ENCODE measurements around the gene FADS3. TPM values are rescaled to one million over a fixed set of nuclear protein-coding genes. Genes with fewer than 3 reads are reported as not detected.

FADS3 gene
- total RNA-seq, 1 experiment from 2014 or later, result 22.6 TPM

DNA sequence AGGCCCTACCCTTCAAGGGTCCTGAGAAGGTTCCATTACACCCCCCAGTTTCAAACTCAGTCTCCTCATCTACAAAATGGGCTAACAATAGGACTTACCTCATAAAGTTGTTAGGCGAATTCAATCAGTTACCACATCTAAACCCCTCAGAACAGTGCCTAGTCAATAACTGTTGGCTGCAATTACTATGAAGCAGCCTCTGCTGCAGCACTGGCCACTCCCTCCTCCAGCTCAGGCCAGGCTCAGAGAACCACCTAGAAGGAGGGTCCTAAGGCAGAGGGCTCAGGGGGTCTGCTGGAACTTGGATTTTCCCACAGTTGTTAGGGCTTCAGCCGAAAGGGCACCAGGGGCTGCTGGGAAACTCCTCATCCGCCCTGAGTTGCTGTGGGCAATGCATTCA, 4.7 kb downstream of the FADS3 start:
- ChIA-PET POLR2A (no interaction called here), CTCF (no interaction called here)
- no peak for ATAC-seq
- intact Hi-C loops (cut with micrococcal nuclease; ENCODE audit: unreplicated experiment) (no loop called here), in situ Hi-C loops (cut with HindIII; ENCODE audit: low pct_unique_long_range_greater_than_20kb, low sequenced_read_pairs) (no loop called here)
- Histone ChIP-seq H3K4me3 (ENCODE audit: low read depth in 2 of 2, low read length in 2 of 2) (no peak overlapping the region), H3K27me3 (ENCODE audit: control insufficient read depth, insufficient read depth, low read length) (no peaks in the 10 kb centered on the region), H3K36me3 (ENCODE audit: control insufficient read depth, insufficient read depth, low read length) (no peaks in the 10 kb centered on the region), H3K27ac (ENCODE audit: low read length) (no peak overlapping the region), H3K9me3 (ENCODE audit: control insufficient read depth, insufficient read depth, low read depth, low read length) (no peaks in the 10 kb centered on the region), H3K4me1 (ENCODE audit: control insufficient read depth, insufficient read depth, low read length) (peaks cover 8% of the 10 kb centered on the region)
- TF ChIP-seq, protein P1, sequence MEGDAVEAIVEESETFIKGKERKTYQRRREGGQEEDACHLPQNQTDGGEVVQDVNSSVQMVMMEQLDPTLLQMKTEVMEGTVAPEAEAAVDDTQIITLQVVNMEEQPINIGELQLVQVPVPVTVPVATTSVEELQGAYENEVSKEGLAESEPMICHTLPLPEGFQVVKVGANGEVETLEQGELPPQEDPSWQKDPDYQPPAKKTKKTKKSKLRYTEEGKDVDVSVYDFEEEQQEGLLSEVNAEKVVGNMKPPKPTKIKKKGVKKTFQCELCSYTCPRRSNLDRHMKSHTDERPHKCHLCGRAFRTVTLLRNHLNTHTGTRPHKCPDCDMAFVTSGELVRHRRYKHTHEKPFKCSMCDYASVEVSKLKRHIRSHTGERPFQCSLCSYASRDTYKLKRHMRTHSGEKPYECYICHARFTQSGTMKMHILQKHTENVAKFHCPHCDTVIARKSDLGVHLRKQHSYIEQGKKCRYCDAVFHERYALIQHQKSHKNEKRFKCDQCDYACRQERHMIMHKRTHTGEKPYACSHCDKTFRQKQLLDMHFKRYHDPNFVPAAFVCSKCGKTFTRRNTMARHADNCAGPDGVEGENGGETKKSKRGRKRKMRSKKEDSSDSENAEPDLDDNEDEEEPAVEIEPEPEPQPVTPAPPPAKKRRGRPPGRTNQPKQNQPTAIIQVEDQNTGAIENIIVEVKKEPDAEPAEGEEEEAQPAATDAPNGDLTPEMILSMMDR (IDR thresholded peaks at IDR 0.05), result no peak
- TF ChIP-seq TCF7L2 (IDR thresholded peaks at IDR 0.05; ENCODE audit: low read depth, low read length) (no peak), SIN3A (IDR thresholded peaks at IDR 0.05; ENCODE audit: borderline replicate concordance, insufficient read depth, low read depth, low read length) (no peak), POLR2AphosphoS5 (IDR thresholded peaks at IDR 0.05; ENCODE audit: low read depth, low read length) (no peak)
- TF ChIP-seq, protein P2, sequence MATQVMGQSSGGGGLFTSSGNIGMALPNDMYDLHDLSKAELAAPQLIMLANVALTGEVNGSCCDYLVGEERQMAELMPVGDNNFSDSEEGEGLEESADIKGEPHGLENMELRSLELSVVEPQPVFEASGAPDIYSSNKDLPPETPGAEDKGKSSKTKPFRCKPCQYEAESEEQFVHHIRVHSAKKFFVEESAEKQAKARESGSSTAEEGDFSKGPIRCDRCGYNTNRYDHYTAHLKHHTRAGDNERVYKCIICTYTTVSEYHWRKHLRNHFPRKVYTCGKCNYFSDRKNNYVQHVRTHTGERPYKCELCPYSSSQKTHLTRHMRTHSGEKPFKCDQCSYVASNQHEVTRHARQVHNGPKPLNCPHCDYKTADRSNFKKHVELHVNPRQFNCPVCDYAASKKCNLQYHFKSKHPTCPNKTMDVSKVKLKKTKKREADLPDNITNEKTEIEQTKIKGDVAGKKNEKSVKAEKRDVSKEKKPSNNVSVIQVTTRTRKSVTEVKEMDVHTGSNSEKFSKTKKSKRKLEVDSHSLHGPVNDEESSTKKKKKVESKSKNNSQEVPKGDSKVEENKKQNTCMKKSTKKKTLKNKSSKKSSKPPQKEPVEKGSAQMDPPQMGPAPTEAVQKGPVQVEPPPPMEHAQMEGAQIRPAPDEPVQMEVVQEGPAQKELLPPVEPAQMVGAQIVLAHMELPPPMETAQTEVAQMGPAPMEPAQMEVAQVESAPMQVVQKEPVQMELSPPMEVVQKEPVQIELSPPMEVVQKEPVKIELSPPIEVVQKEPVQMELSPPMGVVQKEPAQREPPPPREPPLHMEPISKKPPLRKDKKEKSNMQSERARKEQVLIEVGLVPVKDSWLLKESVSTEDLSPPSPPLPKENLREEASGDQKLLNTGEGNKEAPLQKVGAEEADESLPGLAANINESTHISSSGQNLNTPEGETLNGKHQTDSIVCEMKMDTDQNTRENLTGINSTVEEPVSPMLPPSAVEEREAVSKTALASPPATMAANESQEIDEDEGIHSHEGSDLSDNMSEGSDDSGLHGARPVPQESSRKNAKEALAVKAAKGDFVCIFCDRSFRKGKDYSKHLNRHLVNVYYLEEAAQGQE (IDR thresholded peaks at IDR 0.05; ENCODE audit: insufficient read depth in 1 of 2, low read depth in 2 of 2, low read length in 1 of 2), result no peak
- DNase-seq (ENCODE audit: low read depth, low spot score), result no peak
- no TSS peak for BruUV-seq (replicated peaks)

DNA sequence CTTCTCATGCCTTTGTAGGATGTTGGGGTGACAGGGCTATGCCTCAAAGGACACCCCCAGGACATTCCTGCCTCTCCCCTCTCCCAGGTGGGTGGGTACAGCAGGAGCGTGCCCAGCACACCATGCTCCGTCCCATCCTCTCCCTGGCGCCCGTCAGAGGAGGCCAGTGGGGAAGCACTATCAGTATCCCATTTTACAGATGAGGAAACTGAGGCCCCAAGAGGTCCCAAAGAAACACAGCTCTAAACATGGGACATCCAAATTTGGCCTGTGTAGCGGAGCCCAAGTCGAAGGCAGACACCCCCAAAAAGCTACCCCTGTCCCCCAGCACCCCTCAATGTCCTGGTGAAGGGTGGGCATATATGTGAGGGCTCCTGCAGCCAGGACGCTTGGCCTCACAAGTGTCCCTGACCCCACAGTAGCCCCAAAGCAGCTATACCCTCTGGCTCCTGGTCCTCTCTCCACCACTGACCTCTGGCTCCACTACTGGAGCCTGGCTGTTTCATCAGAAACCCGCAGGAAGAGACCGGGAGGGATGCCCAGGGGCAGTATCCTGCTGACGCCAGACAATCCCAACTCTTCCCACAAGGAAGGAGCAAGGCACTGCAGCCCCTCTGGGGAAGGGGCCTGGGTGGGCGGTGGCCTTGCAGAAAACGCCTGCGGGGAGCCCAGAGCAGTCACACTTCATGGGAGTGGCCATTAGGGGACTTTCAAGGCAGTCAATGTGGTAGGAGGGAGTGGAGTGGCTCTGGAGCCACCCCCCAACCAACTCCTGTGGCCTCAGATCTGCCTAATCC, 5.4 kb downstream of the FADS3 start:
- intact Hi-C loops (cut with micrococcal nuclease; ENCODE audit: unreplicated experiment), result no loop called here
- Histone ChIP-seq H3K27me3 (ENCODE audit: control insufficient read depth, insufficient read depth, low read length) (no peaks in the 10 kb centered on the region), H3K4me1 (ENCODE audit: control insufficient read depth, insufficient read depth, low read length) (peaks cover 8% of the 10 kb centered on the region), H3K27ac (ENCODE audit: low read length) (no peak overlapping the region), H3K36me3 (ENCODE audit: control insufficient read depth, insufficient read depth, low read length) (no peaks in the 10 kb centered on the region), H3K4me3 (ENCODE audit: low read depth in 2 of 2, low read length in 2 of 2) (no peak overlapping the region), H3K9me3 (ENCODE audit: control insufficient read depth, insufficient read depth, low read depth, low read length) (no peaks in the 10 kb centered on the region)
- no TSS peak for BruUV-seq (replicated peaks)
- in situ Hi-C loops (cut with HindIII; ENCODE audit: low pct_unique_long_range_greater_than_20kb, low sequenced_read_pairs), result no loop called here
- ChIA-PET POLR2A (no interaction called here), CTCF (no interaction called here)
- TF ChIP-seq SIN3A (IDR thresholded peaks at IDR 0.05; ENCODE audit: borderline replicate concordance, insufficient read depth, low read depth, low read length), result no peak
- TF ChIP-seq POLR2AphosphoS5 (IDR thresholded peaks at IDR 0.05; ENCODE audit: low read depth, low read length), result no peak
- TF ChIP-seq TCF7L2 (IDR thresholded peaks at IDR 0.05; ENCODE audit: low read depth, low read length), result no peak
- TF ChIP-seq, protein P2 (IDR thresholded peaks at IDR 0.05; ENCODE audit: insufficient read depth in 1 of 2, low read depth in 2 of 2, low read length in 1 of 2), result no peak
- TF ChIP-seq, protein P1 (IDR thresholded peaks at IDR 0.05), result no peak
- ATAC-seq (no peak), DNase-seq (ENCODE audit: low read depth, low spot score) (no peak)

Data from Panc1 (cell line).